Measurements from ENCODE around the gene HYAL3.

DNA sequence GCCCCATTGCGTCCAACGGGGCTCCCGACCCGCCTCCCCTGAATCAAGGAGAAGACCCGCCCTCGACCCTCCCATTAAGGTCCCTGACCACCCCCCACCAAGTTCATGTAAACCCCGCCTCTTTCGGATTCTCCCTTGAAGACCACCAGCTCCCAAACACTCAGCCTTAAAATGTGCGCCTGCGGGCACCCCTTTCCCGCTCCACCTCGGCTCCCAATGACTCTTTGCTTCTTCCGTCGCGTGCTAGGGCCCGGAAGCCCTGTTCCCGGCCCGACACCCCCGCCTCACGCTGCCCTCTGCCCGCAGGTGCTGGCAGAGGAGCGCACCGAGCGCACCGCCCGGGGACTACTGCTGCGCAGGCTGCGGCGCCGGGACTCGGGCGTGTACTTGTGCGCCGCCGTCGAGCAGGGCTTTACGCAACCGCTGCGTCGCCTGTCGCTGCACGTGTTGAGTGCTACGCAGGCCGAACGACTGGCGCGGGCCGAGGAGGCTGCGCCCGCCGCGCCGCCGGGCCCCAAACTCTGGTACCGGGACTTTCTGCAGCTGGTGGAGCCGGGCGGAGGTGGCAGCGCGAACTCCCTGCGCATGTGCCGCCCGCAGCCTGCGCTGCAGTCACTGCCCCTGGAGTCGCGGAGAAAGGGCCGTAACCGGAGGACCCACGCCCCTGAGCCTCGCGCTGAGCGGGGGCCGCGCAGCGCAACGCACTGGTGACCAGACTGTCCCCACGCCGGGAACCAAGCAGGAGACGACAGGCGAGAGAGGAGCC lies 23.0 kb downstream of the HYAL3 start:
- TF ChIP-seq, protein P1, sequence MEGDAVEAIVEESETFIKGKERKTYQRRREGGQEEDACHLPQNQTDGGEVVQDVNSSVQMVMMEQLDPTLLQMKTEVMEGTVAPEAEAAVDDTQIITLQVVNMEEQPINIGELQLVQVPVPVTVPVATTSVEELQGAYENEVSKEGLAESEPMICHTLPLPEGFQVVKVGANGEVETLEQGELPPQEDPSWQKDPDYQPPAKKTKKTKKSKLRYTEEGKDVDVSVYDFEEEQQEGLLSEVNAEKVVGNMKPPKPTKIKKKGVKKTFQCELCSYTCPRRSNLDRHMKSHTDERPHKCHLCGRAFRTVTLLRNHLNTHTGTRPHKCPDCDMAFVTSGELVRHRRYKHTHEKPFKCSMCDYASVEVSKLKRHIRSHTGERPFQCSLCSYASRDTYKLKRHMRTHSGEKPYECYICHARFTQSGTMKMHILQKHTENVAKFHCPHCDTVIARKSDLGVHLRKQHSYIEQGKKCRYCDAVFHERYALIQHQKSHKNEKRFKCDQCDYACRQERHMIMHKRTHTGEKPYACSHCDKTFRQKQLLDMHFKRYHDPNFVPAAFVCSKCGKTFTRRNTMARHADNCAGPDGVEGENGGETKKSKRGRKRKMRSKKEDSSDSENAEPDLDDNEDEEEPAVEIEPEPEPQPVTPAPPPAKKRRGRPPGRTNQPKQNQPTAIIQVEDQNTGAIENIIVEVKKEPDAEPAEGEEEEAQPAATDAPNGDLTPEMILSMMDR (IDR thresholded peaks at IDR 0.05), result no peak
- no peak for TF ChIP-seq POLR2A (IDR thresholded peaks at IDR 0.05)
- no peak for TF ChIP-seq POLR2AphosphoS5 (IDR thresholded peaks at IDR 0.05; ENCODE audit: insufficient read depth in 1 of 2, low read depth in 1 of 2)

All from vagina (tissue), 2 donors.